ENCODE measurements around the gene ADGRL2.
"Not testable (repeated sequence)": the region's sequence is repeated elsewhere in the genome, so short reads cannot be mapped to it uniquely, and the experiment has no call there.

The ADGRL2 gene

DNA sequence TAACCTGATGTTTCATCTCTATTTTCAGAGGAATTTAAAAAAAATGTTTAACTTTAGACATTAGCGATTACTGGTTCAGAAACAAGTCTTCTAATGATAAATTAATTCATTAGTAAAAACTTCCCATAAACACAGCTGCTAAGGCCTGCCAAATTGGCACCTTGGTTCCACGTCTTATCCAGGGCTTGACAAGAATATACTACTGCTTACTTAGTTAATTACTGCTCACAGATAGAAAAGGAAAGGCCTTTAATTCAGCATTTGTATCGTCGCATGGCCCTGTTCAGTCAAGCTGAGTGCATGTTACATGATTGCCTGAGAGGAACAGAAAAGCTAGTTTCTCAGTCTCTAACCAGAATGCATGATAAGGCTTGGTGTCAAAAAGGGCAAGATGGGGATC is 84.6 kb downstream of the ADGRL2 start:
- no peak for DNase-seq
- no peak for TF ChIP-seq GATA1 (IDR thresholded peaks at IDR 0.05; ENCODE audit: low read depth, low read length)
- TF ChIP-seq POLR2A (IDR thresholded peaks at IDR 0.05; ENCODE audit: low read length) = no peak

DNA sequence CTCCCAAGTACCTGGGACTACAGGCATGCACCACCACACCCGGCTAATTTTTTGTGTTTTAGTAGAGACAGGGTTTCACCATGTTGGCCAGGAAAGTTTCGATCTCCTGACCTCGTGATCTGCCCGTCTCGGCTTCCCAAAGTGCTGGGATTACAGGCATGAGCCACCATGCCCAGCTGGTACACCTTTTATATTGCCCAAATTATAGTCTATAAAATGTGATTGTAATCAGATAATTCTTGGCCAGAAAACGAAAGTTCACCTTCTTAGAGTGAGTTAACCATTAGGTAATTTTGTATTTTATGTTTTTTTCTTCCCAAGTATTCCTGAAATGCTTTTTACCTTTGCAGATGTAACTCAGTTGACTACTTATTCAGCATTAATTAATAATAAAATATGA is 85.6 kb downstream of the ADGRL2 start:
- DNase-seq = not testable (repeated sequence)

GRCh38 chr1:81887421-81888144 is 86.8 kb downstream of the ADGRL2 start:
- TF ChIP-seq GATA1 (IDR thresholded peaks at IDR 0.05; ENCODE audit: low read depth, low read length) = no peak
- no peak for TF ChIP-seq POLR2A (IDR thresholded peaks at IDR 0.05; ENCODE audit: low read length)
- DNase-seq = no peak

GRCh38 chr1:81889166-81889565 is 88.4 kb downstream of the ADGRL2 start:
- TF ChIP-seq POLR2A (IDR thresholded peaks at IDR 0.05; ENCODE audit: low read length) = no peak
- no peak for TF ChIP-seq GATA1 (IDR thresholded peaks at IDR 0.05; ENCODE audit: low read depth, low read length)

GRCh38 chr1:81894867-81895266 is 94.1 kb downstream of the ADGRL2 start:
- no peak for DNase-seq
- TF ChIP-seq GATA1 (IDR thresholded peaks at IDR 0.05; ENCODE audit: low read depth, low read length) (no peak), POLR2A (IDR thresholded peaks at IDR 0.05; ENCODE audit: low read length) (no peak)

More at GRCh38 chr1:81889166-81889565, 88.4 kb downstream of the ADGRL2 start:
- DNase-seq = no peak

DNA sequence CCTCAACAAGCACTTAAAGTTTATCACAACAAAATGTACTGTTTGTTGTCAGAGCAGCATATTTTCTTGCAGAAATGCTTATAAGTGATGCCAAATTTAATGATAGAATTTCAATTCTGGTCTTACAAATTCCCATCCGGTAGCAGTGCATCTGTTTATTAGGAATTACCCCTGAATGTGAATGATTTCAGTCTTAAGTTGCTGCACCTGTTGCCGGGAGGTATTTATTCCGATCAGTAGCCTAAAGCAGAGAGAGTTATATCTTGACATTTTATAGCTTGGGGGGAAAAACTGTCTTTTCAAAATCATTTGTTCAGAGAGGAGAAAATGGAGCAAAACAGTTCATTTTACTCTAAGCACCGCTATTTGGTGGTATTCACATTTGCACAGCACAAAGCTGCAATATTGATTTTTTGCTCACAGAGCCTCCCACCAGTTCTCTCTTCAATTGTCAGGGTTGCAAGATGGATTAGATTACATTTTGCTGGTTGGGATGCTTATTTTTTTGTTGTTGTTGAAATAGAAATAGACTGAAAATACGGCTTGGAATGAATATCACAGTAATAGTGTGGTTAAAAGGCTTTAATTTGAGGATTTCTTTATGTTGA is 98.6 kb downstream of the ADGRL2 start:
- TF ChIP-seq GATA1 (IDR thresholded peaks at IDR 0.05; ENCODE audit: low read depth, low read length) = no peak
- TF ChIP-seq POLR2A (IDR thresholded peaks at IDR 0.05; ENCODE audit: low read length) = no peak
- no peak for DNase-seq

- no peak for DNase-seq
- TF ChIP-seq GATA1 (IDR thresholded peaks at IDR 0.05; ENCODE audit: low read depth, low read length) (no peak), POLR2A (IDR thresholded peaks at IDR 0.05; ENCODE audit: low read length) (no peak)
Measured at GRCh38 chr1:81907575-81907974, 106.8 kb downstream of the ADGRL2 start.

DNA sequence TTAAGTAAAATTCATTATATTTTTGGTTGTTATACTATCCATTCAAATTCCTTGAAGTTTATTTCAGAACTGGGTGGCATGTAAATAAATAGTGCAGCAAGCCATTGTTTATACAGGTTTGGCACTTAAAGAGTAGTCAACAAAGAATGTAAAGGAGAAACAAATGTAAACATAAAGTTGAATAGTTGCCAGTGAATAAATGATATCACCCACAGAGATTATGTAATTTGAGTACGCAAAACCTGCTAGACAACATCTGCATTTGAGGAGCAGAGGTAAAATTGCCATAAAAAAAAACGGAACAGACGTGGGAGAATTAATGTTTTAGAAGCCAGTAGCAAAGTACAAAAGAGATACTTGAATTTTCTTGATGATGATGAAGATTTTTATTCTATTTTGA is 111.6 kb downstream of the ADGRL2 start:
- DNase-seq = no peak
- no peak for TF ChIP-seq POLR2A (IDR thresholded peaks at IDR 0.05; ENCODE audit: low read length)
- TF ChIP-seq GATA1 (IDR thresholded peaks at IDR 0.05; ENCODE audit: low read depth, low read length) = no peak

GRCh38 chr1:81915937-81916336 is 115.2 kb downstream of the ADGRL2 start:
- TF ChIP-seq POLR2A (IDR thresholded peaks at IDR 0.05; ENCODE audit: low read length) (no peak), GATA1 (IDR thresholded peaks at IDR 0.05; ENCODE audit: low read depth, low read length) (no peak)
- DNase-seq = no peak

DNA sequence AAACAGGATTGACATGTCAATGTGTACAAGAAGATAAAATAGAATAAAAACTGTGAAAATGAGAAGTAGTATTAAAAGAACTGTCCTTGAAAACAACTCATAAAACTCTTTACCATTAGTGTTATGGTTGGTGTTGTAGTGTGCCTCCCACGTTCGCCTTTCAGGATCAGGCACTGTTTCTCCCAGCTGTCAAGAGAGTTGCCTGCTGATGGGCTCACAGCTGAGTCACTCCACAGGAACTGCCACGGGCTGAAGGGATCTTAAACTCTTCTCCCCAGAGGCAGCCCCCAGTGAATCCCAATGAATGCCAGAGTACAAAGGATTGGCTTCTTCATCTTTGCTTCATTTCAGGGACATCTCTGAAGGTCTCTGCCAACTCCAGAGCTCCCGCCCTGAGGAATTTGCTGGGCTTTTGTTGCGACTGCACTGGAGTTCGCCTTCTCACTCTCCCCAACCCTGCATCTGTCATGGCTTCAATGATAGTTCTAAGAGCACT is 119.6 kb downstream of the ADGRL2 start:
- no peak for TF ChIP-seq GATA1 (IDR thresholded peaks at IDR 0.05; ENCODE audit: low read depth, low read length)
- no peak for TF ChIP-seq POLR2A (IDR thresholded peaks at IDR 0.05; ENCODE audit: low read length)
- no peak for DNase-seq

- no peak for TF ChIP-seq GATA1 (IDR thresholded peaks at IDR 0.05; ENCODE audit: low read depth, low read length)
- no peak for TF ChIP-seq POLR2A (IDR thresholded peaks at IDR 0.05; ENCODE audit: low read length)
Measured at GRCh38 chr1:81920886-81921285, 120.2 kb downstream of the ADGRL2 start.

DNA sequence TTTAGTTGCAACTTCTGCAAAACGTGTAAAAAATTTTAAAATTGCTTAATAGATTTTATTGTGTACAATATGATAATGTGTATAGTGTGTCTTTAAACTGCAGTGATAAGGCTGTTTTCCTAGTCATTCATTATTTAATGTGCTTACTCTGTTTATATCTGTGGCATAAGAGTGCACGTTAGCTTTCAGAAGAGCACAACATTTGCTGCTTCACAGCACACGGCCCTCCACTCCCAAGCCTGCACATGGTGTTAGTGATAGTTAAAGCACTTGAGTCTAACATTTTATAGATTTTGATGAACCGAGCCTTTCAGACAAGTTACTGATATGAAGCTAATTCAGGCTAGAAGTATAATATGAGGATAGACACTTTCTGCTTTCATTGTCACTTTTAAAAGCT is 120.6 kb downstream of the ADGRL2 start:
- no peak for TF ChIP-seq GATA1 (IDR thresholded peaks at IDR 0.05; ENCODE audit: low read depth, low read length)
- DNase-seq = no peak

More at GRCh38 chr1:81920886-81921285, 120.2 kb downstream of the ADGRL2 start:
- no peak for DNase-seq

GRCh38 chr1:81921851-81922462 is 121.2 kb downstream of the ADGRL2 start:
- TF ChIP-seq GATA1 (IDR thresholded peaks at IDR 0.05; ENCODE audit: low read depth, low read length) (no peak), POLR2A (IDR thresholded peaks at IDR 0.05; ENCODE audit: low read length) (no peak)

DNA sequence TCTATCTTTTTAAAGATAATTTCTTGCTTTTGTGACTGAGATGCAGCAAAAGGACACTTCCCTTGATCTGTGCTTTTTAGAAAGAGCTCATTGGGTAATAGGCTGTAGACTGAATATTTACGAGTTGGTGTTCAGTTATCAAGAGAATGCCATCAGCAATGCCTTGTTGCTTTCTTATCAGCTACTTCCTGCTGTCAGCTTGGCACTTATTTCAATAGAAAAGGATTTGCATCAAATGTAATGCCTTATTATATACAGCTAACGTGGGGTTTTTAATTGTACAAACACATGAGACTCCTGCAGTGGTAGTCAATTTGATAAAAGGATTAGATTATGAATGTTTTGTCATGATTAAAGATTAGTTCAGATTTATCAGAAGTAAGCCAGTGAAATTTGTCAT is 122.2 kb downstream of the ADGRL2 start:
- DNase-seq = no peak

More at GRCh38 chr1:81921851-81922462, 121.2 kb downstream of the ADGRL2 start:
- no peak for DNase-seq

DNA sequence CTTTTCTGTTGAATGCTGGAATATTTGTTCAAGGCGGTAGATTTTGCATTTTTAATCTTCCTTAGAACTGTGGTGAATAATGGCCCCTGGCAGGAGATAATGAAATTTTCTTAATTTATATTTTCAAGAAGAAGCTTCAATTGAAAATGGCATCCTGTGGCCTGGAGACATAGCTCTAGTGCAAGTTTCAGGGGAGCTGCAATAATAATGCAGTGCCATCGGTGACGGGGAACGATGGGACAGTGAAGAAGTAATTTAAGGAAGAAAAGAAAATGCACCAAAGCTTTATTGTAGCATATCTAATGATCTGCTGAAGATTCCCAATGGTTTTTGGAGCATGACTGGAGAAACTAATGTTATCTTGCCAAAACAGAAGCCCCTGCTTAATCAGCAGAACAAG is 128.4 kb downstream of the ADGRL2 start:
- TF ChIP-seq POLR2A (IDR thresholded peaks at IDR 0.05; ENCODE audit: low read length) (no peak), GATA1 (IDR thresholded peaks at IDR 0.05; ENCODE audit: low read depth, low read length) (no peak)
- DNase-seq = no peak

More for the DNA sequence above, 122.2 kb downstream of the ADGRL2 start:
- no peak for TF ChIP-seq POLR2A (IDR thresholded peaks at IDR 0.05; ENCODE audit: low read length)
- TF ChIP-seq GATA1 (IDR thresholded peaks at IDR 0.05; ENCODE audit: low read depth, low read length) = no peak

Data from erythroblast (primary cell).